GM19468 (cell line): ENCODE measurements around the gene SNX3.

Experiments
- ATAC-seq: cut with Tn5 transposase; IDR thresholded peaks from one replicate; pipeline ENCODE4 v1.9.1; 2021; ENCODE audit warnings: mild to moderate bottlenecking, moderate library complexity, moderate number of reproducible peaks; ENCODE audit not compliant: unreplicated experiment; ENCODE audit errors: extremely low read depth

Gene SNX3

GRCh38 chr6:108210556-108210955 lies 50.3 kb downstream of the SNX3 start:
- no peak for ATAC-seq

GRCh38 chr6:108209738-108210137 lies 51.1 kb downstream of the SNX3 start:
- ATAC-seq = no peak

DNA sequence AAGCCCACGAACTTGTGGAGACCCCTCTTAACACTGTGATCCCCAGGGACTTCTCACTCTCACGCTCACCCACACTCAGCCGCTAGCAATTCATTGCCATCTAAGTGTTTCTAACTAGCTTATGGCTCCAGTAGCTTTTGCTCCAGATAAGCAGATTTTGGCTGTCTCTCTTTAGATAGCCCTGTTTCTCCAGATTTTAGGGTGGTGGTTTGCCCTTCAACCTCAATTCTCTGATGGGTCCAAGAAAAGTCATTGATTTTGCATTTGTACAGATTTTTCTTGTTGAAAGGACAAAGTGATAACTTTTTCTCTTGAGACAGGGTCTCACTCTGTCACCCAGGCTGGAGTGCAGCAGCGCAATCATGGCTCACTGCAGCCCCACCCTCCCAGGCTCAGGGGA lies 53.8 kb downstream of the SNX3 start:
- no peak for ATAC-seq

DNA sequence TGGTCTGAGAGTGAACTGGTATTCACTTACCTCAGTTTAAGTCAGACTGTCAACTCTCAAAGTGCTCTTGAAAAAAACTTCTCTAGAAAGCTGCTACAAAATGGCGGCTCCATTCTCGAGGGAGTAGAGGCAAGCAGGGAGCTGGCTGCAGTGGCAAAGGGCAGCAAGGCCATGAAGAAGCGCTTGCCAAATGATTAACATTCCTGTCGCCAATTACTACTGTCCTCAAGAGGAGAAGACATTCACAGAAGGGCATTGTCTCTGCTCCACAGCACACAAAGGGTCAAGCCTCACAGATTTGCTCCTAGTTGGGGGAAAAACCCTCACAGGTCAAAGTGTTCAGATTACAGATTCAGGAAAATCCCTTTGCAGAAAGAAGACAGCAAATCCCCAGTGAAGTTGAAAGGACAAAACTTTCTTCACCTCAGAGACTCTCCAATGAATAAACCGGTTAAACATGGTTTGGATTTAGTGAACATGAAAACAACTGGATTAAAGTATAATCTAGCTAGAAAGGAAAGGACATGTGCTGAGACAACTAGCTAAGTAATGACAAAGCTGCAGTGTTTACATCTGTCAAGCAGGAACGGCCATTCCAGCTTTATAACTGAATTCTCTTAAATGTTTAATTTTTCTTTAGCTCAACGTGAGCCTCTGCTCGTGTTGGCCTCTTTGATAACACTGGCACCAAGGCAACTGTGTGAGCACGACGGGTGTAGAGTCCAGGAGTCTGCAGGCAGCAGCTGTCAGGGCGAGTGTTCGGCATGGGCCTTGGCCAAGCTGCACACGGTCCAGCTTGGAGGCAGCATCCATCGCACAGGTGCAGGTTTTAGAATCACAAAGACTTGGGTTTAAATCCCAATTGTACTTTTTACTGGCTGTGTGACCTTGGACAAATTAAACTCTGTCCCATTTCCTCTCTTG lies 57.4 kb downstream of the SNX3 start:
- ATAC-seq = no peak

DNA sequence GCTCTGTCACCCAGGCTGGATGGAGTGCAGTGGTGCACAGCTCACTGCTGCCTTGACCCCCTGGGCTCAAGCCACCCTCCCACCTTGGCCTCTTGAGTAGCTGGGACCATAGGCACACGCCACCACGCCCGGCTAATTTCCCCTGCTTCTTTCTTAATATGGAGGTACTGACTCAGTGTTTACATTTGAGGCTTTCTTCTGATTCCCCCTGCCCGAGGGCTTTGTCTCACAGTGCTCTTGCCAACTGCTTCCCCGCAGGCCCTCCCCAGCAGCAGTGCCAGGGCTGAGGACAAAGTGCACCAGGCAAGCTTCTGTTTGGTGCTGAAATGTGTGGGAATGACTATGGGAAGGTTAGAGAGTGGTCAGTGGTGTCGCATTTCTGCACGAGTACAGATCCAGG lies 60.2 kb downstream of the SNX3 start:
- no peak for ATAC-seq

DNA sequence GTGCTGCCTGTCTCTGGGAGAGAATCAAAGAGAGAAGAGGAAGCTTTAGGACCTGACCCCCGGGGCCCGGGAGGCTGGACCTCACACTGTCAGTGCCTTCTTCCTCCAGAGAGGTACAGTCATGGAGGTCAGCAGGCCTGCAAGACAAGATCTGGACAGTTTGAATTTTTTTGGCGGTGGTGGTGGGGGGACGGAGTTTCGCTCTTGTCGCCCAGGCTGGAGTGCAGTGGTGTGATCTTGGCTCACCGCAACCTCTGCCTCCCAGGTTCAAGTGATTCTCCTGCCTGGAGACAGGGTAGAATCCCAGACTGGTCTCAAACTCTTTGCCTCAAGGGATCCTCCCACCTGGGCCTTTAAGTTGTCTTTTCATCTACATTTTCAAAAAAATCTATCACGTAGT lies 60.7 kb downstream of the SNX3 start:
- no peak for ATAC-seq

DNA sequence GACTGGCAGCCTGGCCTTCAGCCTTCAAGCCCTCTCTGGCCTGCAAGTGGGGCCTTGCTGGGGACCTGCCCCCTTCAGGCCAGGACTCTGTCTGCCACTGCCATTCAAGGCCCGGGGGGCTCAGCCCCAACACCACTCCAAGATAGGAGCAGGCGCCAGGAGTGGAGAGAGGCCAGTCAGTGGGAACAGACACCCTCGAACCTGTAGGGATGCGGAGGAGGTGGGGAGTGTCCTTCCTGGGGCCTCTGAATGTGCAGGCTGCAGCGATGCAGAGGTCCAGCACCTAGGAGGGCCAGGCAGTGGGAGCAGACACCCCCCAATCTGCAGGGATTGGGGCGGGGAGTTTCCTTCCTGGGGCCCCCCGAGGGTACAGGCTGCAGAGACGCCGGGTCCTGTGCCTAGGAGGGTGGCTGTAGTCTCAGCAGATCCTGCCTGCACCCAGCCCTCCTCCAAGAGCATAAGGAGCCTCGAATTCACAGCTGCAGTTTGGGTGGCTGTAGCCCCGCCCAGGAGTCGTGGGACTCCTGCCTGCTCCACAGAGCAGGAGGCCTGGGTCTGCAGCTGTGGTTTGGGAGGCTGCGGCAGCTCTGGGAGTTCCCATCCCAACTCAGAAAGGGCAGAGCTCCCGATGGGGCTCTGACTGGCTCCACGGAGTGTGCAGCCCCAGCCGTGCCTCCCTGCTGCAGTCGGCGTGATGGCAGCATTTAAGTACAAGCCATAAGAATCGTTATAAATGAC lies 61.9 kb downstream of the SNX3 start:
- ATAC-seq = no peak

GRCh38 chr6:108195209-108195608 lies 65.6 kb downstream of the SNX3 start:
- ATAC-seq = no peak

GRCh38 chr6:108194503-108194902 lies 66.3 kb downstream of the SNX3 start:
- ATAC-seq = no peak

DNA sequence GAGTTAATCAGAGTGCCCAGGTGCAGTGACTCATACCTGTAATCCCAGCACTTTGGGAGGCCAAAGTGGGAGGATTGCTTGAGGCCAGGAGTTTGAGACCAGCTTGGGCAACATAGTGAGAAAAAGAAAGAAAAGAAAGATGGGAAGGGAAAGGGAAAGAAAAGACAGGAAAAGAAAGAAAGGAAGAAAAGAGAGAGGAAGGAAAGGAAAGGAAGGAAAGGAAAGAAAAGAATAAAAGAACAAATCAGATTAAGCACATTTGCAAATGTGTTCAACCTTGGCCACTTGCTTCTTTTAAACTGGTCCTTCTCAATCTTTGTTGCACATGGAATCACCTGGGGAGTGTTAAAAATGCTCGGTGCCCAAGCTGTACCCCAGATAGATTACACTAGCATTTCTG lies 67.0 kb downstream of the SNX3 start:
- ATAC-seq = no peak

DNA sequence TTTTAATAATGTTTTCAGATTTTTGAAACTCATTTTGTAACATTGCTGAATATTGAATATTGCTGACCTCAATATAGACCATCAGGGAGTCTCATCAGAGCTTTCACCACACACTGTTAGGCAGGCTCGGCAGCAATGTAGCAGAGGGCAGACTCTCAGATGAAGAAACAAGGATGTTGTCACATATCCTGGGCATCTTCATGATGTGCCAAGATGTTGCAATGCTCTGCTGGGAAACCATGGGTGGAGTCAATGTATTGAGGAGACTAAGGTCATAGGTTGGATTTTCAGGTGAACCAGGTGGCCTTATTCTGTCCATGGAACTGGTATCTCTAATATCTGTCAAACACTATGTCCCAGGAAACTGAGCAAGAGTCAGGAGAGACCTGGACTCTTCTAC lies 67.7 kb downstream of the SNX3 start:
- no peak for ATAC-seq

DNA sequence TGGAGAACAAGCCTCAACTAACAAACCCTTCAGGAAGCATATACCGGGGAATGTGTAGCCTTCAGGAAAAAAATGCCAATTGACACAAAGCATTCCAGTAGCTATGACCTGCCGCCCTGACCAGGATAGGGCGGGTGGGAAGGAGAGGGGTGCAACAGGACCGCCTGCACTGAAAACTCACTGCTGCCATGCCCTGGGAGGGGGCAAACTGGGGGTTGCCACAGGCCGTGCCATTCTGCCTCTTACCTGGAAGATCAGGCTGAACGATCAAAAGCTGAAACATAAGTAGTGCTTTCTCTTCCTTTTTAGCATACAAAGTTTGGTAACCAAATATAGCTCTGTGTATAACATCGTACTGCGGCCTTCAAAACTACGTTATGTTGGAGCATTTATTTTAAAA lies 73.3 kb downstream of the SNX3 start:
- ATAC-seq = no peak

GRCh38 chr6:108186226-108186625 lies 74.6 kb downstream of the SNX3 start:
- no peak for ATAC-seq

DNA sequence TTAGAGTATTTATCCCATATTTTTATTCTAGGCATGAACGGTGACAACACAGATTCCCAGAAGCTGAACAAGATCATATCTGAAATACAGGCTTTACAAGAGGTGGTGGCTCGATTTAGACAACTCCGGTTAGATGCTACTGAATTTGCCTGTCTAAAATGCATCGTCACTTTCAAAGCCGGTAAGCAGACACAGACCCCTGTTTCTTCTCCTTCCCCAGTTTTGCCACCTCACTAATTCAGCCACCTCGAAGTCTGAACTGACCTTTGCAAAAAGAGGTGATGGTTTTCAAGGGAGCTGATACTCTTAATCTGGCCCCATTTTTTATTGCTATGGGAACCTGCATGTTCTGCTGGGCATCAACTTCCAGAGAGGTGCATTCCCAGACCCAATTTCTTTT lies 80.1 kb downstream of the SNX3 start:
- no peak for ATAC-seq

DNA sequence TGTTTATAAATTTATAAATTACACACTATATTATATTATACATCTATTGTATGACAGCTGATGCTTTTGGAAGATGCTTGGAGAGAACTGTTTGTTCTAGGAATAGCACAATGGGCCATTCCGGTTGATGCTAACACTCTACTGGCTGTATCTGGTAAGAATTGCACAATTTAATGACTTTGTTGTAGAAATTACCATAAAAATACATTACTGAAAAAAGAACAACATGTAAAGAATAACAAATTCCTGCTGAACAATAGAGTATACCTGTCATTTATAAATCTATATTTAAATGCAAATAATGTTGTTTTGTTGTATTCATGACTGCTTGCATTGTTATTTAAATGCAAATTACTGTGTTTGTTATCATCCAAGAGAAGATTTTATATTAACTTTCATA lies 80.6 kb downstream of the SNX3 start:
- ATAC-seq = no peak

DNA sequence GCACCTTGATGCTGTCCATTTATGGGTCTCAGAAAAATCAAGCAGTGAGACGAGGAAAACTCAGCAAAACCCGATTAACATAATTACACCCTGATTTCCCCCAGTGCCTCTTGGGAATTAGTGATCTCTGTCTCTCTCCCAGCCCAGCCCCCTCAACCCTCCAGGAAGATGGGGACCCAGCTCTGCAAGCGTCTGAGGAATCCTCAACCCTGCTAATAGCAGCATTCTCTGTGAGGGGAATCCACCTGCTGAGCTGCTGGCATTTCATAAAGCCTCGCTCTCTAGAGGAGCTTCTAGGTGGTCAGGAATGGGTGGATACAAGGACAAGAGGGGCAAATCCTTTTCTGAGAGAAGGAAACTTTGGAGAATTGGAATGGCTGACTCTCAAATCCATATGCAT lies 81.1 kb downstream of the SNX3 start:
- ATAC-seq = no peak

- no peak for ATAC-seq
Observed at GRCh38 chr6:108176281-108177089, 84.4 kb downstream of the SNX3 start.

- ATAC-seq = no peak
Observed at GRCh38 chr6:108175592-108176279, 85.1 kb downstream of the SNX3 start.

DNA sequence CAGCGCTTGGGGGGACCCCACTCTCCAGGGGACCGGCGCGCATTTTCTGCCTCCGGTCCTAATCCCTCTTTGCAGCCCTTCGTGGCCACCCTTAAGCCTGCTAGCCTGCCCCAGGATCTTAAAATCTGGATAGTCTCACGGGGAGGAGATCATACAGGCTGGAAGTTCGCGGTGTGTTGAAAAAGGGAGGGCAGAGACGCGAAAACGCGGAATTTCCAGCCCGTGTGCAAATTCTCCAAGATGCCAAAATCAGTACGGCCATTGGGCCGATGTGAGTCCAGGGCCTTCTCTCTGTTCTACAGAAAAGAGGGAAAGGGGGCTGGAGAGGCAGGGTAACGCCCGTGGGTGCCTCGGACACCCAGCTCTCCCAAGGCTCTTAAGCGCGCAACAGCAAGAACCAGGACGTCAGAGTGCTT lies 85.7 kb downstream of the SNX3 start:
- no peak for ATAC-seq
